ENCODE results near the gene CLIC4. TPM values are rescaled to one million over a fixed set of nuclear protein-coding genes. Genes with fewer than 3 reads are reported as not detected.
A peak's percentile ranks its signal among the peaks of the same experiment; 100 is the strongest.
"Not testable (repeated sequence)": the region's sequence is repeated elsewhere in the genome, so short reads cannot be mapped to it uniquely, and the experiment has no call there.

The CLIC4 gene
- total RNA-seq, 6 donors from 2014 or later: 44.0 to 234 (median 147) TPM

GRCh38 chr1:24795236-24795635 lies 50.0 kb downstream of the CLIC4 start:
- no peaks in the 10 kb centered on the region for H3K9me3 ChIP-seq
- no peaks in the 10 kb centered on the region for H3K27me3 ChIP-seq
- H3K4me3 ChIP-seq: no peak overlapping the region
- WGBS, 2 donors: 74 to 78% methylated on average over 5 of the region's 5 CpGs
- H3K27ac ChIP-seq: peak overlapping the region in 2 of 4 donors; percentile 64
- no peak for ATAC-seq (ENCODE audit: low FRiP score in 2 of 2)
- H3K4me1 ChIP-seq: peaks cover 6 to 28% (median 10%) of the 10 kb centered on the region in 4 donors
- H3K36me3 ChIP-seq: peaks cover 0 to 15% (median 8%) of the 10 kb centered on the region in 4 donors
- DNase-seq: no peak
- no peak for TF ChIP-seq EP300 (IDR thresholded peaks at IDR 0.05)
- TF ChIP-seq POLR2A (IDR thresholded peaks at IDR 0.05): no peak
- TF ChIP-seq CTCF (IDR thresholded peaks at IDR 0.05): no peak
- TF ChIP-seq POLR2AphosphoS5 (IDR thresholded peaks at IDR 0.05): no peak

- Histone ChIP-seq H3K27me3 (no peaks in the 10 kb centered on the region), H3K36me3 (peaks cover 0 to 15% (median 8%) of the 10 kb centered on the region in 4 donors), H3K9me3 (no peaks in the 10 kb centered on the region), H3K27ac (no peak overlapping the region), H3K4me3 (no peak overlapping the region), H3K4me1 (peaks cover 16 to 34% (median 17%) of the 10 kb centered on the region in 4 donors)
- DNase-seq (no peak), ATAC-seq (ENCODE audit: low FRiP score in 2 of 2) (no peak)
- no peak for TF ChIP-seq POLR2AphosphoS5 (IDR thresholded peaks at IDR 0.05)
- TF ChIP-seq POLR2A (IDR thresholded peaks at IDR 0.05): no peak
- TF ChIP-seq EP300 (IDR thresholded peaks at IDR 0.05): no peak
- TF ChIP-seq CTCF (IDR thresholded peaks at IDR 0.05): no peak
- WGBS, 2 donors: 93 to 96% methylated on average over 2 of the region's 2 CpGs
Measured at GRCh38 chr1:24796524-24796923, 51.3 kb downstream of the CLIC4 start.

- 97 to 100% methylated on average over 3 to 24 of the region's 33 CpGs for WGBS, 2 donors
- H3K4me1 ChIP-seq: peaks cover 32 to 38% (median 38%) of the 10 kb centered on the region in 4 donors
- not testable (repeated sequence) for H3K4me3 ChIP-seq
Measured at GRCh38 chr1:24799242-24799641, 54.0 kb downstream of the CLIC4 start.

GRCh38 chr1:24801176-24801575 lies 55.9 kb downstream of the CLIC4 start:
- H3K27ac ChIP-seq: peak overlapping the region in 2 of 4 donors; percentile 26 to 36
- ATAC-seq (ENCODE audit: low FRiP score in 2 of 2) (no peak), DNase-seq (no peak)
- WGBS, 2 donors: 6 to 17% methylated on average over 1 of the region's 1 CpG
- peaks cover 39 to 47% (median 42%) of the 10 kb centered on the region in 4 donors for H3K4me1 ChIP-seq
- no peak for TF ChIP-seq POLR2AphosphoS5 (IDR thresholded peaks at IDR 0.05)
- TF ChIP-seq CTCF (IDR thresholded peaks at IDR 0.05): no peak
- no peak for TF ChIP-seq POLR2A (IDR thresholded peaks at IDR 0.05)
- no peak for TF ChIP-seq EP300 (IDR thresholded peaks at IDR 0.05)
- H3K4me3 ChIP-seq: no peak overlapping the region
- H3K9me3 ChIP-seq: no peaks in the 10 kb centered on the region
- H3K36me3 ChIP-seq: peaks cover 0 to 15% (median 8%) of the 10 kb centered on the region in 4 donors
- no peaks in the 10 kb centered on the region for H3K27me3 ChIP-seq

More at GRCh38 chr1:24799242-24799641, 54.0 kb downstream of the CLIC4 start:
- H3K27me3 ChIP-seq; ATAC-seq (ENCODE audit: low FRiP score in 2 of 2); H3K9me3 ChIP-seq; H3K27ac ChIP-seq: not testable (repeated sequence)
- DNase-seq: peak in 1 of 2 donors; percentile 66
- peaks cover 0 to 15% (median 8%) of the 10 kb centered on the region in 4 donors for H3K36me3 ChIP-seq

GRCh38 chr1:24803220-24803619 lies 58.0 kb downstream of the CLIC4 start:
- TF ChIP-seq EP300 (IDR thresholded peaks at IDR 0.05): no peak
- TF ChIP-seq CTCF (IDR thresholded peaks at IDR 0.05): no peak
- no peak for TF ChIP-seq POLR2A (IDR thresholded peaks at IDR 0.05)
- no peak for TF ChIP-seq POLR2AphosphoS5 (IDR thresholded peaks at IDR 0.05)
- DNase-seq: no peak
- Histone ChIP-seq H3K27me3 (no peaks in the 10 kb centered on the region), H3K27ac (peak overlapping the region in 3 of 4 donors; percentile 32 to 57 (median 42)), H3K9me3 (no peaks in the 10 kb centered on the region), H3K4me3 (no peak overlapping the region), H3K36me3 (peaks cover 0 to 10% (median 5%) of the 10 kb centered on the region in 4 donors), H3K4me1 (peaks cover 46 to 56% (median 56%) of the 10 kb centered on the region in 4 donors)
- ATAC-seq (ENCODE audit: low FRiP score in 2 of 2): no peak
- WGBS, 2 donors: 55 to 64% methylated on average over 2 of the region's 2 CpGs

Data from upper lobe of left lung (tissue), 6 donors.